NCI-H1417 (cell line): ENCODE data around the gene MESP1.

Source experiments
- DNase-seq, 3 experiments: peaks; one replicate each; lab custom pipeline; 2025; lab: John Stamatoyannopoulos, UW

The MESP1 gene

GRCh38 chr15:89781055-89781454 lies 30.0 kb upstream of the MESP1 start:
- DNase-seq: no peak

GRCh38 chr15:89780601-89781000 lies 29.6 kb upstream of the MESP1 start:
- DNase-seq: no peak

GRCh38 chr15:89778861-89779260 lies 27.8 kb upstream of the MESP1 start:
- no peak for DNase-seq

GRCh38 chr15:89777782-89778380 lies 26.8 kb upstream of the MESP1 start:
- no peak for DNase-seq

- DNase-seq: no peak
Observed at GRCh38 chr15:89777073-89777751, 26.2 kb upstream of the MESP1 start.

- peak; percentile 11 to 59 (median 29) for DNase-seq
Observed at GRCh38 chr15:89776274-89777072, 25.4 kb upstream of the MESP1 start, which contains the start of gene MESP2. Gene MESP2 (plus strand): TSS chr15:89776332. CDS start chr15:89776358, 26 bp downstream.

GRCh38 chr15:89775815-89776214 lies 24.8 kb upstream of the MESP1 start:
- no peak for DNase-seq

GRCh38 chr15:89774492-89774891 lies 23.4 kb upstream of the MESP1 start:
- DNase-seq: no peak

GRCh38 chr15:89772932-89773583 lies 22.0 kb upstream of the MESP1 start:
- DNase-seq: no peak

- DNase-seq: no peak
Observed at GRCh38 chr15:89770041-89770440, 19.0 kb upstream of the MESP1 start.

GRCh38 chr15:89769366-89769765 lies 18.3 kb upstream of the MESP1 start:
- no peak for DNase-seq

- no peak for DNase-seq
Observed at GRCh38 chr15:89768071-89768500, 17.0 kb upstream of the MESP1 start.

- DNase-seq: no peak
Observed at GRCh38 chr15:89767411-89767915, 16.4 kb upstream of the MESP1 start.

GRCh38 chr15:89766357-89767311 lies 15.6 kb upstream of the MESP1 start:
- no peak for DNase-seq

- no peak for DNase-seq
Observed at GRCh38 chr15:89765694-89766093, 14.6 kb upstream of the MESP1 start.

- no peak for DNase-seq
Observed at GRCh38 chr15:89761929-89762328, 10.9 kb upstream of the MESP1 start.

GRCh38 chr15:89761009-89761831 lies 10.2 kb upstream of the MESP1 start:
- DNase-seq: no peak

GRCh38 chr15:89760303-89761008 lies 9.4 kb upstream of the MESP1 start:
- peak; percentile 49 to 74 (median 67) for DNase-seq

- no peak for DNase-seq
Observed at GRCh38 chr15:89759835-89760234, 8.8 kb upstream of the MESP1 start.
